Temporal lobe (tissue), 2 donors: ENCODE data around the gene PUM2. TPM values are rescaled to one million over a fixed set of nuclear protein-coding genes. Genes with fewer than 3 reads are reported as not detected.

Experiments
- small RNA-seq: library from RNA; depleted of rRNA; stranded (forward); fragments of <200 nt; gene quantifications from one replicate; pipeline ENCODE3, GENCODE V24; 2014; ENCODE audit warnings: low replicate concordance
- total RNA-seq: library from RNA; depleted of rRNA; stranded (reverse); fragments of >200 nt; gene quantifications from one replicate; pipeline ENCODE4 v1.2.3, GENCODE V29; 2014

Gene PUM2
- total RNA-seq, 1 donor from 2014 or later: 143 TPM

Small RNA genes within 50 kb of the gene (small RNA-seq; reads per million reads assigned to genes)
- gene RNU7-113P: not detected

Other genes starting within 250 kb of the PUM2 start
- gene SDC1, start 125.7 kb downstream of the PUM2 start, total RNA-seq: 4.9 TPM
- gene RHOB, start 96.2 kb upstream of the PUM2 start, total RNA-seq: 165 TPM